HuH-7 (cell line): ENCODE measurements around the gene RMND1.

Source experiments
- DNase-seq: peaks from one replicate; pipeline ENCODE4 v3.0.0; 2011; ENCODE audit warnings: low spot score

The RMND1 gene

GRCh38 chr6:151417477-151417876 is 34.4 kb downstream of the RMND1 start:
- no peak for DNase-seq

GRCh38 chr6:151414641-151415260 is 37.2 kb downstream of the RMND1 start:
- DNase-seq, result no peak

GRCh38 chr6:151413372-151414145 is 38.4 kb downstream of the RMND1 start:
- no peak for DNase-seq

GRCh38 chr6:151412909-151413308 is 39.0 kb downstream of the RMND1 start:
- no peak for DNase-seq

DNA sequence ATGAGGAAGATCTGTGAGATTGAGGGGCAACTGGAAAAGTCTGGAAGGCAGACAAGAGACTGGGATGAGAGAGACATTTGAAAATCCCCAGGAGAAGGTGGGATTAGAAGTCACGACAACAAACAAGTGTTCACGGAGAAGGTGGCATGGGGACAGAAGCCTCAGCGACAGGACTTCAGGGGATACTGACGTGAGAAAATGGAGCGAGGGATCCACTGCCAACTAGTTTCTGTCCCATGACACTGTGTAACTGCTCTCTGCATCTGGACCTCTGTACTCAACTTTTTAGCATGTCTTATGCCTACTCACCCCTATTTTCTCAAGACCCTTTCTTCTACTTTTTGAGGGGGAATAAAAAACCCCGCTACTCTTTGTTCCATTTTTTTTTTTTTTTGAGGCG is 42.2 kb downstream of the RMND1 start:
- no peak for DNase-seq

- no peak for DNase-seq
Measured at GRCh38 chr6:151409260-151409659, 42.7 kb downstream of the RMND1 start.

- no peak for DNase-seq
Measured at GRCh38 chr6:151408858-151409257, 43.1 kb downstream of the RMND1 start.

GRCh38 chr6:151403919-151404308 is 48.0 kb downstream of the RMND1 start:
- DNase-seq, result no peak

DNA sequence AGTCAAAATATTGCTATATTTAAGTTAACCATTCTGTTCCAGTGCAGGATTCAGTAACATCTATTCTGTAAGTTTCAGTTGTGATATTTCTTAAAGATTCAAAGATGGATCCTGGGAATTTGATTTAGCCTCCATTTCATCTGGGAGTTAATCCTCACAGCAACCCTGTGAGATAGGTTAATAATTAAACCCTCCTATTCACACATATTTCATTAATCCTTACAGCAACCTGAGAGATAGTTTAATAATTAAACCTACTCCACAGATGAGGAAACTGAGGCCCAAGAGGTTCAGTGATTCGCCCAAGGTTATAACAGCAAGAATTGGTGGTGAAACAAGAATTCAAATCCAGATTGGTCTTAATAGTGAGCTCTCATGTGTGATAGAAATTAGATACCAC is 49.7 kb downstream of the RMND1 start:
- DNase-seq, result no peak

DNA sequence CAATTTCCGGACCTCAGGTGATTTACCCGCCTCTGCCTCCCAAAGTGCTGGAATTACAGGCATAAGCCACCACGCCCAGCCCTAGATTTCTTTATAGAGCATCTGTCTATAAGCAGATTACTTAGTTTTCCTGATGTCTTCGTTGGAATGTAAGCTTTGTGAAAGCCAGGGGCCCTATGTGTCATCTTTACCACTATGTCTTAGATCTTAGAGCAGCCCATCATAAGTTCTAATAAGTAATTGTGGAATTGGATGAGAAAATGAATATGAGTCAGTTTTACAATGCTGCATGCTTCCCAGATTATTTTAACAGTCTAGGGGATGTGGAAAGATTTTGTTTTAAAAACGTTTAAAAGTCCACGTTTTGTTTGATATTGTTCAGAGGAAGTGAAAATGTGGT is 51.5 kb downstream of the RMND1 start:
- DNase-seq, result no peak

DNA sequence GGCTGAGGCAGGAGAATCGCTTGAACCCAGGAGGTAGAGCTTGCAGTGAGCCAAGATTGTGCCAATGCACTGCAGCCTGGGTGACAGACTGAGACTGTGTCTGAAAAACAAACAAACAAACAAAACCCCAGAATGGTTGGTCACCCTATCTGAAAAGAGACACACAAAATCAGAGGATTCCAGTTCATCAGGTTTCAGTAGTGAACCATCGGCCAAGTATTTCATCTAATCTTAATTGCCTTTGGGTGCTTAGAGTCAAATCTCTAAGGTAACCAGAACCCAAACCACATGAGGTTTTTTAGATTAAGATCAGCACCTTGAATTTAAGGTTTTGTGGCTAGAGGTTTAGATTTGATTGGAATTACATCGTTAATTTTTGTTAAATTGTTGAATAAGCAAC is 52.2 kb downstream of the RMND1 start:
- no peak for DNase-seq

GRCh38 chr6:151393410-151393809 is 58.5 kb downstream of the RMND1 start:
- no peak for DNase-seq

DNA sequence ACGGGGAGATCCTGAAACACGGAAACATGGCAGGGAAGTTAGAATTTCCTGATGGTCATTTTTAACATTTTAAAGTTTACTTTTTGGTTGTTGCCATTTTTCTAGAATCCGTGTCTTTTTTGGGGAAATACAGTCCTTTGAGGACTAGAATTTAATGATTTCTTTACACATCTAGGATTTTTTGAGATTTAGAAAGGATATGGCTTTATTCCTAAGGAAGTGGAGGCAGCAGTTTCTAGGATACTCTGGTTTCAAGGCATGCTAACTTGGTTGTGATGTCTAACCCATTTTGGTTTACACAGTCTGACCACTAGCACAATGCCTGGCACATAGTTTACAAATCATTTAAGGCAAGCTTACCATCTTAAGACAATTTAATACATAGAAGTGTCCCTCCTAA is 59.5 kb downstream of the RMND1 start:
- no peak for DNase-seq

- DNase-seq, result peak; percentile 67
Measured at GRCh38 chr6:151391471-151392413, 60.2 kb downstream of the RMND1 start, which contains the start of gene ZBTB2. Gene ZBTB2 (minus strand): TSS chr6:151391559. CDS start chr6:151373637, 17,922 bp downstream.

DNA sequence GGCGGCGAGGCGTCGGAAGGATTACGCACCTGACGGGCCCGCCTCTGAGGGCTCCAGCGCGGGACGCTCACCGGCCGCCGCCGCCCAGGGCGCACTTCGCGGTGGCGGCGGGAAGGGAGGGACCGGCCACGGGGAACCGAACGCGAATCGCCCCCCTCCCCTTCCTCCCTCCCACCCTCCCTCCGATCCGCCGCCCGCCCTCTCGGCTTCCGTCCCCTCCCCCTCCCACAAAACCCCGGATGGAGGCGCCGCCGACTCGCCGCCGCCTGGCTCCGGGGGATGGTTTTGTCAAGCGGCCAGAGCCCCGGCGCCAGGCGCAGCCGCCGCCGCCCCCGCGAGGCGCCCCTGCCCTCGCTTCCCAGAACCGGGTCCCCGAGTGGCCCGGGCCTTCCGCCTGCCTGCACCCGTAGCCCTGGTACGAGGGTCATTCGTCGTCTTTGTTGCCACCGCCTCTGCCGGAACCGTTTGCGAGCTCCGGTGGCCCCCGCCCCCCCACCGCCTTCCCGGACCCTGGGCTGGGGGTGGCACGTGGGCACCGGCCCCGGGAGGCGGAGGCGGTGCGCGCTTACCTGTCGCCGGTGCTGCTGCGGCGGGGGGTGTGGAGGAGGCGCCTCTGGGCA is 61.0 kb downstream of the RMND1 start:
- DNase-seq, result peak; percentile 73

DNA sequence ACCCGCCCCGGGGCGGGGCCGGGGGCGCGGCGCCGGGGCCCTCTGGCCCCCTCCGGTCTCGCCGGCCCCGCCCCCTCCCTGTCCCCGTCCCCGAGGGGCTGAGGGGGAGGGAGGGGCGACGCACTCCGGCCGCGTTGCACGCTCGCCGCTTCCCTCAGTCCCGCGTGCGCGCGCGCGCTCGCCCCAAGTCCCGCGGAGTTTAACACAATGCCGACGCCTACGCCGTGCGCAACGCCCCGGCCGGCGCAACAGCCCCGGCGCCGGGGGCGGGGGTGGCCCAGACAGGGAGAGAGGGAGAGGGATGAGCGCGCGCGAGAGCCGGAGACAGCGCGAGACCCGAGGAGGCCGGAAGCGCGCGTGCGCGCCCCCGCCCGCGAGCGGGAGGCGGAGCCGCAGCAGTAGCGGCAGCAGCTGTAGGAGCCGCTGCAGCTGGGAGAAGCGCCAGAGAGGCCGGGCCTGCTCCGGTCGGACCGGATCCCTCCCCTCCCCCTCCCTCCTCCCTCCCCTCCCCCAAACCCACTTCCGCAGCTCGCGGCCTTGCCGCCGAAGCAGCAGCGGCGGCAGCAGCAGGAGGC is 61.6 kb downstream of the RMND1 start:
- DNase-seq, result peak; percentile 94

- DNase-seq, result peak; percentile 64
Measured at GRCh38 chr6:151389618-151390275, 62.2 kb downstream of the RMND1 start.

DNA sequence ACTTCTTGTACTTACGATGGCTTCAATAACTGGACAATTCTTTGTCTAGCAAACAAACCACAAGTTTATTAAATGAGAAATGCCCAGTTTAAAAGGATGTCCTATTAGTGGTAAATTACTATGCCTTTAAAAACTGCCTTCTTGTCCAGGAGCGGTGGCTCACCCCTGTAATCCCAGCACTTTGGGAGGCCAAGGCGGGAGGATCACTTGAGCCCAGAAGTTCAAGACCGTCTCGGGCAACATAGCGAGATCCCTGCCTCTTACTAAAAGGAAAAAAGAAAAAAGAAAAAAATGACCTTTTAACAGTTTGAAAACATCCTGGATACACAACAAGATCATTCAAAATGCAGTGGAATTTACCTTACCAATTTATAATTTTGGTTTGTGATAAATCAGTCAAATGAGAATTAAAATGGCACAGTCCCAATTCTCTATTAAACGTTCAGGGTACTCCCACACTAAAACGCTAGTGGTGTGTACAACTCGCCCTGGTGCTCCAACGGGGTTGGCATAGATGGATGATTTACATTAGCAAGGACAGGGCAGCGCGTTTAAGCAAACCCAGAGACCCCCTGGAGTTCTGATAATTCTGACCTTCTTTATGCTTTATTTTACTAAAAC is 62.8 kb downstream of the RMND1 start:
- DNase-seq, result no peak

GRCh38 chr6:151388236-151388635 is 63.7 kb downstream of the RMND1 start:
- DNase-seq, result no peak

- DNase-seq, result no peak
Measured at GRCh38 chr6:151387175-151387970, 64.6 kb downstream of the RMND1 start.
